GM12878 (cell line): ENCODE results near the gene SPARC. TPM values are rescaled to one million over a fixed set of nuclear protein-coding genes. Genes with fewer than 3 reads are reported as not detected.

ENCODE experiments used
- ATAC-seq: fragments of 200-7000 bp; cut with Tn5 transposase; 3 replicates; pipeline ENCODE4 v1.9.1; 2020; ENCODE audit warnings: mild to moderate bottlenecking, moderate library complexity
- BruUV-seq: library from RNA; stranded (reverse); fragments of 400-500 nt; replicated peaks from 2 replicates; lab custom pipeline; 2021; lab: Mats Ljungman, UMichigan
- CTCF ChIA-PET: fragments of 300-600 bp; sonication (Branson Sonifier 250); formaldehyde crosslinking; extraction: SDS; loops from one replicate; lab custom pipeline; 2021; ENCODE audit warnings: inconsistent platforms; lab: Yijun Ruan, JAX
- POLR2A ChIA-PET: fragments of 350-600 bp; formaldehyde crosslinking; extraction: SDS; loops from one replicate; lab custom pipeline; 2021; ENCODE audit warnings: inconsistent platforms; lab: Charles Lee
- RAD21 ChIA-PET: fragments of 300-600 bp; sonication (Branson Sonifier 250); formaldehyde crosslinking; loops from one replicate; lab custom pipeline; 2023; ENCODE audit warnings: antibody characterized with exemption; ENCODE audit not compliant: unreplicated experiment; lab: Charles Lee
- SMC1A ChIA-PET: fragments of 300-600 bp; sonication (Branson Sonifier 250); formaldehyde crosslinking; loops from one replicate; lab custom pipeline; 2023; ENCODE audit not compliant: unreplicated experiment, uncharacterized antibody; lab: Charles Lee
- DNase-seq: peaks from one replicate; pipeline ENCODE4 v3.0.0-alpha.2; 2011; ENCODE audit warnings: low read depth, low spot score
- FAIRE-seq: peaks from 3 replicates; lab custom pipeline; 2011; peaks lifted over from hg19 to GRCh38; lab: Jason Lieb, UNC
- H2AFZ ChIP-seq: 2 replicates; pipeline ENCODE4 v1.6.0; 2011; ENCODE audit warnings: low read depth, low read length, control low read depth; ENCODE audit not compliant: control insufficient read depth
- H3K27ac ChIP-seq: 2 replicates; pipeline ENCODE4 v1.5.1; 2011; ENCODE audit warnings: control low read depth; ENCODE audit not compliant: control insufficient read depth, insufficient read depth
- H3K27me3 ChIP-seq, 2 experiments: replicated peaks in 1 of 2; 2 replicates each; pipeline versions ENCODE4 v1.6.0 to v1.6.1; 2011; ENCODE audit warnings: low read length in 1 of 2; ENCODE audit not compliant: control insufficient read depth in 2 of 2, insufficient read depth in 2 of 2
- H3K36me3 ChIP-seq, 2 experiments: 2 replicates each; pipeline ENCODE4 v1.5.1; 2011; ENCODE audit warnings: low read length in 1 of 2; ENCODE audit not compliant: control insufficient read depth in 2 of 2, insufficient read depth in 2 of 2
- H3K4me1 ChIP-seq: 2 replicates; pipeline ENCODE4 v1.6.1; 2011; ENCODE audit warnings: mild to moderate bottlenecking, low read length, moderate library complexity, mixed read lengths; ENCODE audit not compliant: control insufficient read depth, insufficient read depth
- H3K4me2 ChIP-seq: 2 replicates; pipeline ENCODE4 v1.6.0; 2011; ENCODE audit warnings: control low read depth; ENCODE audit not compliant: control insufficient read depth, insufficient read depth
- H3K4me3 ChIP-seq: fragments of 200-600 bp; sonication (generic); 2 replicates; pipeline ENCODE4 v1.5.1; 2016
- H3K79me2 ChIP-seq: 2 replicates; pipeline ENCODE4 v1.6.0; 2011; ENCODE audit warnings: low read length; ENCODE audit not compliant: control insufficient read depth, insufficient read depth
- H3K9ac ChIP-seq: 2 replicates; pipeline ENCODE4 v1.8.0; 2011; ENCODE audit warnings: low read length, control low read depth, mixed read lengths; ENCODE audit not compliant: control insufficient read depth, insufficient read depth
- H3K9me3 ChIP-seq: replicated peaks from 3 replicates; pipeline ENCODE4 v1.5.1; 2011; ENCODE audit warnings: mild to moderate bottlenecking, low read length; ENCODE audit not compliant: control insufficient read depth, insufficient read depth
- H4K20me1 ChIP-seq: 2 replicates; pipeline ENCODE4 v1.6.0; 2011; ENCODE audit not compliant: control insufficient read depth, insufficient read depth
- FOXK2 ChIP-seq: fragments of 450-650 bp; IDR thresholded peaks from 2 replicates; pipeline ENCODE4 v1.6.1; 2017; ENCODE audit warnings: mild to moderate bottlenecking, moderate library complexity
- HDAC6 ChIP-seq: fragments of 200-600 bp; sonication (generic); IDR thresholded peaks from one replicate; pipeline ENCODE4 v1.8.0; 2017; ENCODE audit warnings: antibody characterized with exemption; ENCODE audit not compliant: unreplicated experiment
- IRF5 ChIP-seq: fragments of 450-650 bp; IDR thresholded peaks from 2 replicates; pipeline ENCODE4 v1.6.1; 2017; ENCODE audit warnings: borderline replicate concordance
- NFYB ChIP-seq: IDR thresholded peaks from 2 replicates; pipeline ENCODE4 v1.6.1; 2011; ENCODE audit warnings: low read depth, mild to moderate bottlenecking, low read length, improper control_type of control experiment, moderate library complexity; ENCODE audit not compliant: insufficient read depth
- REST ChIP-seq: IDR thresholded peaks from 2 replicates; pipeline ENCODE4 v1.6.1; 2012; ENCODE audit warnings: mild to moderate bottlenecking, low read depth, low read length
- SPI1 ChIP-seq: IDR thresholded peaks from 2 replicates; pipeline ENCODE4 v1.6.1; 2011; ENCODE audit warnings: low read depth, mild to moderate bottlenecking, low read length, moderate library complexity, borderline replicate concordance; ENCODE audit not compliant: insufficient read depth
- ZBED1 ChIP-seq: IDR thresholded peaks from 2 replicates; pipeline ENCODE4 v1.6.1; 2016; ENCODE audit warnings: borderline replicate concordance
- ZBTB11 ChIP-seq: fragments of 450-650 bp; formaldehyde crosslinking; IDR thresholded peaks from 2 replicates; pipeline ENCODE4 v1.5.0; 2022; ENCODE audit warnings: mild to moderate bottlenecking, missing genetic modification characterization
- ZBTB40 ChIP-seq: fragments of 450-650 bp; IDR thresholded peaks from 2 replicates; pipeline ENCODE4 v1.6.1; 2016; ENCODE audit warnings: mild to moderate bottlenecking, moderate library complexity, borderline replicate concordance
- WGBS: methylation state at CpG from one replicate; pipeline ENCODE4 v1.1.6; 2016; ENCODE audit warnings: low lambda C conversion rate; ENCODE audit not compliant: insufficient replicate concordance, insufficient coverage; ENCODE audit errors: missing lambda C conversion rate; 5-methylcytosine and 5-hydroxymethylcytosine counted together
- in situ Hi-C: fragments of 300-500 bp; cut with MboI; formaldehyde crosslinking; loops from 9 replicates; pipeline ENCODE4 v1.14.3; 2018; ENCODE audit warnings: mixed read lengths
- intact Hi-C: fragments of 100-400 bp; cut with micrococcal nuclease; formaldehyde crosslinking; loops from one replicate; pipeline ENCODE4 v1.14.2; 2022; ENCODE audit not compliant: unreplicated experiment
- polyA plus RNA-seq, 11 experiments: library from polyadenylated mRNA; depleted of rRNA in 4 of 11; unstranded in 6 of 11; stranded (reverse) in 5 of 11; fragments of >200 nt; fragmentation: Nextera tagmentation in 4 of 11; fragmentation: Illumina TruSeq in 1 of 11; extraction: Ambion mirVana in 4 of 11; extraction: Trizol in 1 of 11; gene quantifications; 1 replicate in 1 of 11; 2 replicates in 10 of 11; pipeline versions ENCODE4 v1.2.1 to v1.2.3, GENCODE V29; 2011 to 2016; ENCODE audit warnings: inconsistent platforms in 2 of 11, missing spikeins in 2 of 11, low read depth in 1 of 11
- total RNA-seq, 4 experiments: library from RNA; depleted of rRNA in 3 of 4; stranded (reverse); fragments of >200 nt in 3 of 4; fragmentation: Illumina TruSeq in 1 of 4; extraction: Trizol in 1 of 4; gene quantifications; 2 replicates each; pipeline versions ENCODE4 v1.2.1 to v1.2.3, GENCODE V29; 2013 to 2021

Gene SPARC
- total and polyA plus RNA-seq, 10 of the 15 experiments (the other 5 are each of a cell fraction or from before 2014, with no cell fraction given), result 29.6 to 154 (median 57.0) TPM

- in situ Hi-C loops (no loop called here), intact Hi-C loops (no loop called here)
- ChIA-PET SMC1A (interaction anchor here (1.3 kb wide), 1 partner anchor 11 kb away, joined by 4 read pairs; no protein-coding TSS in a partner anchor), CTCF (interaction anchor here (13.9 kb wide), 1 partner anchor 12 kb away, joined by 294 read pairs; no protein-coding TSS in a partner anchor), POLR2A (no interaction called here), RAD21 (interaction anchor here (1.6 kb wide), 1 partner anchor 11 kb away, joined by 3 read pairs; no protein-coding TSS in a partner anchor)
- 99% methylated on average over 9 of the region's 9 CpGs for WGBS
- Histone ChIP-seq H3K4me1 (no peaks in the 10 kb centered on the region), H3K4me3 (no peak overlapping the region), H3K4me2 (no peak overlapping the region), H3K9me3 (peaks cover 3% of the 10 kb centered on the region; the same call in 2 of the 3 replicates), H3K9ac (no peak overlapping the region), H3K27ac (no peak overlapping the region), H3K27me3 (no peaks in the 10 kb centered on the region), H4K20me1 (no peaks in the 10 kb centered on the region), H2AFZ (no peak overlapping the region), H3K79me2 (no peaks in the 10 kb centered on the region), H3K36me3 (0 out of 4 replicates have a peak, but pooled peaks cover 0 to 4% of the 10 kb centered on the region in 2 experiments)
- no TSS peak for BruUV-seq
- FAIRE-seq (no peak), DNase-seq (no peak), ATAC-seq (no peak)
- TF ChIP-seq NFYB, result no peak
- no peak for TF ChIP-seq SPI1
- TF ChIP-seq REST, result no peak
- no peak for TF ChIP-seq IRF5
- TF ChIP-seq ZBTB11 (CRISPR knock-in tag), result no peak
- TF ChIP-seq HDAC6, result no peak
- no peak for TF ChIP-seq FOXK2
- no peak for TF ChIP-seq ZBTB40
- no peak for TF ChIP-seq ZBED1
Observed at GRCh38 chr5:151733358-151734063, 46.8 kb upstream of the SPARC start.
